Pancreas (tissue), 10 donors: ENCODE data around the gene SARS1. TPM values are rescaled to one million over a fixed set of nuclear protein-coding genes. Genes with fewer than 3 reads are reported as not detected.

Experiments used
- ATAC-seq, 4 donors: fragments of 200-7000 bp; cut with Tn5 transposase; one replicate each; pipeline versions ENCODE4 v1.8.0 to v1.9.1; 2020; ENCODE audit warnings: mild to moderate bottlenecking in 4 of 4, moderate library complexity in 4 of 4
- DNase-seq, 6 donors: peaks; one replicate each; pipeline ENCODE4 v3.0.0-alpha.2; 2020
- FAIRE-seq: peaks from 2 replicates; lab custom pipeline; 2012; peaks lifted over from hg19 to GRCh38; lab: Jason Lieb, UNC
- H3K27ac ChIP-seq, 4 donors: fragments of 200-600 bp; sonication (generic); 1 replicate in 3 of 4; 2 replicates in 1 of 4; pipeline versions ENCODE4 v1.5.0 to v1.8.0; 2020
- H3K27me3 ChIP-seq, 4 donors: fragments of 200-600 bp; one replicate each; pipeline ENCODE4 v1.8.0; 2021
- H3K36me3 ChIP-seq, 3 donors: fragments of 200-600 bp; sonication (generic) in 1 of 3; one replicate each; pipeline versions ENCODE4 v1.5.0 to v1.8.0; 2020 to 2021
- H3K4me1 ChIP-seq, 3 donors: fragments of 200-600 bp; one replicate each; pipeline ENCODE4 v1.8.0; 2021
- H3K4me3 ChIP-seq, 4 donors: fragments of 200-600 bp; sonication (generic) in 2 of 4; one replicate each; pipeline versions ENCODE4 v1.5.0 to v1.8.0; 2020 to 2021
- H3K9me3 ChIP-seq, 4 donors: fragments of 200-600 bp; one replicate each; pipeline ENCODE4 v1.8.0; 2021
- whole genome bisulfite sequencing, 2 donors: extraction: QIAGEN DNeasy Blood & Tissue Kit; methylation state at CpG; one replicate each; pipeline ENCODE4 v1.1.7; 2013; 5-methylcytosine and 5-hydroxymethylcytosine counted together
- intact Hi-C, 3 donors: fragments of 100-400 bp; cut with DNase I; formaldehyde crosslinking; loops; one replicate each; pipeline versions ENCODE4 v1.11.1 to v1.14.2; 2022
- polyA plus RNA-seq, 2 donors: library from polyadenylated mRNA; stranded (reverse); fragments of 200-250 nt; gene quantifications; one replicate each; pipeline ENCODE4 v1.2.3, GENCODE V29; 2013
- total RNA-seq, 6 donors: library from RNA; stranded (reverse); fragmentation: NEBNext Ultra II Directional in 4 of 6; extraction: Animal tissue kit (Norgen Biotek cat#: 25700) in 4 of 6; gene quantifications; one replicate each; pipeline versions ENCODE4 v1.2.1 to v1.2.4, GENCODE V29; 2021 to 2023
- TF ChIP-seq, protein P1 (sequence below), 4 donors: fragments of 200-600 bp; sonication (generic) in 3 of 4; IDR thresholded peaks; one replicate each; pipeline versions ENCODE4 v1.5.0 to v1.8.0; 2021; ENCODE audit warnings: antibody characterized with exemption in 4 of 4
- donor health status: healthy with polysubstance abuse.
- donor health status: DM: no; HTN: no; CAD: no; lungs with moderate emphysema.
- donor health status: DM: no; HTN: no; CAD: no.
- donor health status: control.
- donor health status: control.
- donor health status: Bipolar disorder and iron deficiency.
- donor health status: DM: yes; HTN: yes; CAD: no.
- donor health status: DM: no; HTN: no; CAD: no.
- donor health status: DM: no; HTN: no; CAD: no.
- donor health status: DM: yes; HTN: yes; CAD: no.

SARS1 gene
- total and polyA plus RNA-seq, 8 donors: 50.5 to 270 (median 115) TPM

DNA sequence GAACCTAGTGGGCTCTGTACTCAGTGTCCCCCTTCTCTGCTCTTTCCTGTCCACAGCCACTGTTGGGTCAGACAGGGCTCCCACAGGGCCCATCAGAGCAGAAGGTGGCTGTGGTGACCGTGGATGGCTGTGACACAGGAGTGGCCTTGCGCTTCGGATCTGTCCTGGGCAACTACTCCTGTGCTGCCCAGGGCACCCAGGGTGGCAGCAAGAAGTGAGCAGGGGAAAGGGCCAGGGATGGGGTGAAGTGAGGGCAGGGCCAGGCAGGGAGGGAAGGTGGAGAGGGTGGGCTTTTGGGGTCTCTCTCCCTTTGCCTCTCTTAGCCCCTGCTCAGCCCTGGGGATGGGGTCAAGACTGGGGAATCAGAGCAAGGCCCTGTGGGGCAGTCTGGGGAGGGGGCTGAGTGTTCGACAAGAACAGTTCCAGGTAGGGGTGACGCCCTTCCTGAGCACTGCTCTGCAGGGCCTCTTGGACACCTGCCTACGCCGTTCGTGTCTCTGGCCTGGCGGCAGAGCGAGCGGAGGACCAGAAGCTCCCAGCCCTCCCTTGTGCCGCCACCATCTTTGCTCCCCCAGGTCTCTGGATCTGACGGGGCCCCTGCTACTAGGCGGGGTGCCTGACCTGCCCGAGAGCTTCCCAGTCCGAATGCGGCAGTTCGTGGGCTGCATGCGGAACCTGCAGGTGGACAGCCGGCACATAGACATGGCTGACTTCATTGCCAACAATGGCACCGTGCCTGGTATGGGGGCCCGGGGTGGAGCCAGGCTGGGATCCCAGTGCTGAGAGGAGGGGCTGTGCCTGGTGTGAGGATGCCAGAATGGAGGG, 48.7 kb downstream of the SARS1 start:
- H3K4me3 ChIP-seq: no peak overlapping the region
- DNase-seq (peak in 1 of 6 donors; percentile 72), FAIRE-seq (no peak), ATAC-seq (no peak)
- H3K9me3 ChIP-seq: no peaks in the 10 kb centered on the region
- TF ChIP-seq, protein P1, sequence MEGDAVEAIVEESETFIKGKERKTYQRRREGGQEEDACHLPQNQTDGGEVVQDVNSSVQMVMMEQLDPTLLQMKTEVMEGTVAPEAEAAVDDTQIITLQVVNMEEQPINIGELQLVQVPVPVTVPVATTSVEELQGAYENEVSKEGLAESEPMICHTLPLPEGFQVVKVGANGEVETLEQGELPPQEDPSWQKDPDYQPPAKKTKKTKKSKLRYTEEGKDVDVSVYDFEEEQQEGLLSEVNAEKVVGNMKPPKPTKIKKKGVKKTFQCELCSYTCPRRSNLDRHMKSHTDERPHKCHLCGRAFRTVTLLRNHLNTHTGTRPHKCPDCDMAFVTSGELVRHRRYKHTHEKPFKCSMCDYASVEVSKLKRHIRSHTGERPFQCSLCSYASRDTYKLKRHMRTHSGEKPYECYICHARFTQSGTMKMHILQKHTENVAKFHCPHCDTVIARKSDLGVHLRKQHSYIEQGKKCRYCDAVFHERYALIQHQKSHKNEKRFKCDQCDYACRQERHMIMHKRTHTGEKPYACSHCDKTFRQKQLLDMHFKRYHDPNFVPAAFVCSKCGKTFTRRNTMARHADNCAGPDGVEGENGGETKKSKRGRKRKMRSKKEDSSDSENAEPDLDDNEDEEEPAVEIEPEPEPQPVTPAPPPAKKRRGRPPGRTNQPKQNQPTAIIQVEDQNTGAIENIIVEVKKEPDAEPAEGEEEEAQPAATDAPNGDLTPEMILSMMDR (IDR thresholded peaks at IDR 0.05): no peak
- WGBS, 2 donors: 90 to 94% methylated on average over 22 of the region's 22 CpGs
- intact Hi-C loops: loop anchor here in 1 of 3 donors (5.0 kb wide), 1 partner anchor 135 kb away; the partner anchor contains the start of gene SORT1
- H3K36me3 ChIP-seq: no peaks in the 10 kb centered on the region
- no peaks in the 10 kb centered on the region for H3K27me3 ChIP-seq
- H3K27ac ChIP-seq: no peak overlapping the region
- H3K4me1 ChIP-seq: no peaks in the 10 kb centered on the region

DNA sequence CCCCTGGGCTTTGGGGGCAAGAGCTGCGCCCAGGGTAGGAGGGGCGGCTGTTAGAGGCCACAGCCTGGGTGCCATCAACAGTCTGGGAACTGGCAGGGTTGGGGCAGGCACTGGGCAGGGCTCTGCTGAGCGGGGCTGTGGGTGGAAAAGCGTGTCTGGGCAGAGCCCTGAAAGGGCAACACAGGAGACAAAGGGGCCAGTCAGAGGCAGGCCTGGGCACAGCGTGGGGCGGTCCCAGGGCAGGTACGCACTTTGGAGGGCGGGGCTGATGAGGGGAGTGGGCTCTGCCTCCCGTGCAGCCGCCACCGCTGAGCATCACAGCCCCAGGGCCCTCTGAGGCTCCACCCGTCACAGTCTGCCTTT, 49.5 kb downstream of the SARS1 start:
- H3K9me3 ChIP-seq: no peaks in the 10 kb centered on the region
- H3K4me1 ChIP-seq: no peaks in the 10 kb centered on the region
- no peak overlapping the region for H3K27ac ChIP-seq
- no peaks in the 10 kb centered on the region for H3K27me3 ChIP-seq
- H3K36me3 ChIP-seq: no peaks in the 10 kb centered on the region
- DNase-seq (peak in 1 of 6 donors; percentile 83), FAIRE-seq (no peak), ATAC-seq (peak in 2 of 4 donors; percentile 5 to 18)
- intact Hi-C loops: loop anchor here in 1 of 3 donors (5.0 kb wide), 1 partner anchor 134 kb away; the partner anchor contains the start of gene SORT1
- TF ChIP-seq, protein P1 (IDR thresholded peaks at IDR 0.05): no peak
- WGBS, 2 donors: 85 to 86% methylated on average over 12 of the region's 12 CpGs
- H3K4me3 ChIP-seq: no peak overlapping the region

DNA sequence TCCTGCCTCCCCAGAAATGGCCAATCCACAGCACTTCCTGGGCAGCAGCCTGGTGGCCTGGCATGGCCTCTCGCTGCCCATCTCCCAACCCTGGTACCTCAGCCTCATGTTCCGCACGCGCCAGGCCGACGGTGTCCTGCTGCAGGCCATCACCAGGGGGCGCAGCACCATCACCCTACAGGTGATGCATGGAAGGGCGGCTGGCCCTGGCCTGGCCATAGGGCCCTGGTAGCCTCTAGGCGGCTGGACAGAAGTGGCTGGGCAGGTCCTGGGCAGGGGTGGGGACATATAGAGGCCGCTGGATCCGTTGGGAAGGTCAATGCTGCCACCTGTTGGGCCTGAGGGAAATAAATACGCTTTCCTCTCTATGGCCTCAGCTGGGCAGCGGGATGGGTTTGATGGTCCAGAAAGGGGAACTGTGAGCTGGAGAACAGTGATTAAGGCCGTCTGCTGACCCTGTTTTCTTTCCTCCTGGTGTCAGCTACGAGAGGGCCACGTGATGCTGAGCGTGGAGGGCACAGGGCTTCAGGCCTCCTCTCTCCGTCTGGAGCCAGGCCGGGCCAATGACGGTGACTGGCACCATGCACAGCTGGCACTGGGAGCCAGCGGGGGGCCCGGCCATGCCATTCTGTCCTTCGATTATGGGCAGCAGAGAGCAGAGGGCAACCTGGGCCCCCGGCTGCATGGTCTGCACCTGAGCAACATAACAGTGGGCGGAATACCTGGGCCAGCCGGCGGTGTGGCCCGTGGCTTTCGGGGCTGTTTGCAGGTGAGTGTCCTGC, 50.1 kb downstream of the SARS1 start:
- intact Hi-C loops: loop anchor here in 1 of 3 donors (5.0 kb wide), 1 partner anchor 134 kb away; the partner anchor contains the start of gene SORT1
- TF ChIP-seq, protein P1 (IDR thresholded peaks at IDR 0.05): peak; percentile 94 to 99 (median 97)
- WGBS, 2 donors: 45 to 46% methylated on average over 29 of the region's 29 CpGs
- H3K9me3 ChIP-seq: no peaks in the 10 kb centered on the region
- H3K4me3 ChIP-seq: no peak overlapping the region
- FAIRE-seq: no peak
- no peaks in the 10 kb centered on the region for H3K27me3 ChIP-seq
- ATAC-seq: peak; percentile 96 to 99 (median 97)
- no peaks in the 10 kb centered on the region for H3K36me3 ChIP-seq
- H3K4me1 ChIP-seq: no peaks in the 10 kb centered on the region
- H3K27ac ChIP-seq: no peak overlapping the region
- DNase-seq: peak; percentile 89 to 96 (median 94)

DNA sequence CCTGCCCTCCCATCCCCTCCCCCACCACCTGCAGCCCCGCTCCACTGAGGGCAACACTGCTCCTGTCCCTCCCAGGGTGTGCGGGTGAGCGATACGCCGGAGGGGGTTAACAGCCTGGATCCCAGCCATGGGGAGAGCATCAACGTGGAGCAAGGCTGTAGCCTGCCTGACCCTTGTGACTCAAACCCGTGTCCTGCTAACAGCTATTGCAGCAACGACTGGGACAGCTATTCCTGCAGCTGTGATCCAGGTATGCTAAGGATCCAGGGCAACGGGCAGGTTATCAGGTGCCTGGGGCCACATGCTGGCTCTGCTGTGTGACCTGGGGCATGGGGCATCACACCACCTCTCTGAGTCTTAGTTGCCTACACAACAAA, 50.6 kb downstream of the SARS1 start:
- H3K27ac ChIP-seq: no peak overlapping the region
- H3K36me3 ChIP-seq: no peaks in the 10 kb centered on the region
- WGBS, 2 donors: 66 to 77% methylated on average over 9 of the region's 9 CpGs
- no peak for ATAC-seq
- TF ChIP-seq, protein P1 (IDR thresholded peaks at IDR 0.05): no peak
- no peaks in the 10 kb centered on the region for H3K27me3 ChIP-seq
- H3K9me3 ChIP-seq: no peaks in the 10 kb centered on the region
- no peak for DNase-seq
- intact Hi-C loops: loop anchor here in 1 of 3 donors (5.0 kb wide), 1 partner anchor 133 kb away; the partner anchor contains the start of gene SORT1
- H3K4me1 ChIP-seq: no peaks in the 10 kb centered on the region
- no peak overlapping the region for H3K4me3 ChIP-seq
- FAIRE-seq: no peak
